ENCODE data around the gene HECTD4.

DNA sequence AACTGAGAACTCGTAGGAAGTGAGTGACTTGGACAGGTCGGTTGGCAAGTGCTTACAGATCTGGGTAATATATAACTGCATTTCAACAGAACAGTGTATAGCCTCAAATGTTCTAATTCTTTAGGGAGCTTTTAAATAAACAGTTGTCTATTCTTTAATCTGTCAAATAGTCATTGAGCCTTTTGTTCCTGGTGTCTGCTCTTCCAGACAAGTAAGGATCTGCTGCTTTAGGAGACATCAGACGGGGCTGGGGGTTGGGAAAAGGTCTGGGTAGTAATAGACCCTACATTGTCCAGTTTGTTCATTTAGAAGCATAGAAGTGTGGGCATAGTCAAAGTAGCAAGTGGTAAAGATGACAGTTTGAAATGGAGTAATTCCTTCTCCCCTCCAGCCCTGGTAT is 38.5 kb upstream of the HECTD4 start:
- TF ChIP-seq, protein P1, sequence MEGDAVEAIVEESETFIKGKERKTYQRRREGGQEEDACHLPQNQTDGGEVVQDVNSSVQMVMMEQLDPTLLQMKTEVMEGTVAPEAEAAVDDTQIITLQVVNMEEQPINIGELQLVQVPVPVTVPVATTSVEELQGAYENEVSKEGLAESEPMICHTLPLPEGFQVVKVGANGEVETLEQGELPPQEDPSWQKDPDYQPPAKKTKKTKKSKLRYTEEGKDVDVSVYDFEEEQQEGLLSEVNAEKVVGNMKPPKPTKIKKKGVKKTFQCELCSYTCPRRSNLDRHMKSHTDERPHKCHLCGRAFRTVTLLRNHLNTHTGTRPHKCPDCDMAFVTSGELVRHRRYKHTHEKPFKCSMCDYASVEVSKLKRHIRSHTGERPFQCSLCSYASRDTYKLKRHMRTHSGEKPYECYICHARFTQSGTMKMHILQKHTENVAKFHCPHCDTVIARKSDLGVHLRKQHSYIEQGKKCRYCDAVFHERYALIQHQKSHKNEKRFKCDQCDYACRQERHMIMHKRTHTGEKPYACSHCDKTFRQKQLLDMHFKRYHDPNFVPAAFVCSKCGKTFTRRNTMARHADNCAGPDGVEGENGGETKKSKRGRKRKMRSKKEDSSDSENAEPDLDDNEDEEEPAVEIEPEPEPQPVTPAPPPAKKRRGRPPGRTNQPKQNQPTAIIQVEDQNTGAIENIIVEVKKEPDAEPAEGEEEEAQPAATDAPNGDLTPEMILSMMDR (IDR thresholded peaks at IDR 0.05): no peak
- TF ChIP-seq POLR2A (IDR thresholded peaks at IDR 0.05): no peak
